Peyer's patch (tissue), 4 donors: ENCODE data around the gene SUCLG1.

Experiments used
- CTCF ChIP-seq, 6 experiments: fragments of 450-650 bp in 4 of 6; fragments of 200-600 bp in 2 of 6; sonication (generic) in 1 of 6; IDR thresholded peaks; one replicate each; pipeline ENCODE4 v1.5.1; 2017 to 2019; ENCODE audit warnings: antibody characterized with exemption in 6 of 6, mild to moderate bottlenecking in 3 of 6, moderate library complexity in 1 of 6
- POLR2A ChIP-seq, 2 donors: fragments of 450-650 bp; IDR thresholded peaks; one replicate each; pipeline ENCODE4 v1.5.1; 2017; ENCODE audit warnings: antibody characterized with exemption in 2 of 2, mild to moderate bottlenecking in 2 of 2, moderate library complexity in 2 of 2

- TF ChIP-seq CTCF (IDR thresholded peaks at IDR 0.05) (no peak), POLR2A (IDR thresholded peaks at IDR 0.05) (no peak)
These were observed 35.0 kb upstream of the SUCLG1 start for GRCh38 chr2:84494070-84494469.
